GM12891 (cell line): ENCODE measurements around the gene CEP63.

Source experiments
- DNase-seq: peaks from one replicate; pipeline ENCODE4 v3.0.0; 2011; ENCODE audit warnings: low spot score; ENCODE audit not compliant: insufficient read length
- FAIRE-seq: peaks from 2 replicates; lab custom pipeline; 2011; peaks lifted over from hg19 to GRCh38; lab: Jason Lieb, UNC
- PAX5 ChIP-seq: IDR thresholded peaks from 2 replicates; pipeline ENCODE4 v1.6.1; 2011; ENCODE audit warnings: low read length, moderate library complexity, mild to moderate bottlenecking; ENCODE audit not compliant: insufficient read depth, severe bottlenecking
- POLR2A ChIP-seq: IDR thresholded peaks from 2 replicates; pipeline ENCODE4 v1.6.1; 2011; ENCODE audit warnings: low read depth, low read length, control low read depth
- POLR2AphosphoS5 ChIP-seq: IDR thresholded peaks from 2 replicates; pipeline ENCODE4 v1.6.1; 2011; ENCODE audit warnings: low read depth, low read length, control low read depth
- POU2F2 ChIP-seq: IDR thresholded peaks from 2 replicates; pipeline ENCODE4 v1.6.1; 2011; ENCODE audit warnings: low read depth, mild to moderate bottlenecking, control low read depth, low read length, moderate library complexity
- SPI1 ChIP-seq: IDR thresholded peaks from 2 replicates; pipeline ENCODE4 v1.6.1; 2011; ENCODE audit warnings: low read depth, low read length, control low read depth
- TAF1 ChIP-seq: IDR thresholded peaks from 2 replicates; pipeline ENCODE4 v1.6.1; 2011; ENCODE audit warnings: low read depth, low read length, control low read depth

The CEP63 gene

GRCh38 chr3:134464064-134464688, 21.7 kb upstream of the CEP63 start:
- TF ChIP-seq POLR2A (no peak), PAX5 (no peak), TAF1 (no peak), POU2F2 (no peak), POLR2AphosphoS5 (no peak), SPI1 (no peak)
- FAIRE-seq (no peak), DNase-seq (no peak)

DNA sequence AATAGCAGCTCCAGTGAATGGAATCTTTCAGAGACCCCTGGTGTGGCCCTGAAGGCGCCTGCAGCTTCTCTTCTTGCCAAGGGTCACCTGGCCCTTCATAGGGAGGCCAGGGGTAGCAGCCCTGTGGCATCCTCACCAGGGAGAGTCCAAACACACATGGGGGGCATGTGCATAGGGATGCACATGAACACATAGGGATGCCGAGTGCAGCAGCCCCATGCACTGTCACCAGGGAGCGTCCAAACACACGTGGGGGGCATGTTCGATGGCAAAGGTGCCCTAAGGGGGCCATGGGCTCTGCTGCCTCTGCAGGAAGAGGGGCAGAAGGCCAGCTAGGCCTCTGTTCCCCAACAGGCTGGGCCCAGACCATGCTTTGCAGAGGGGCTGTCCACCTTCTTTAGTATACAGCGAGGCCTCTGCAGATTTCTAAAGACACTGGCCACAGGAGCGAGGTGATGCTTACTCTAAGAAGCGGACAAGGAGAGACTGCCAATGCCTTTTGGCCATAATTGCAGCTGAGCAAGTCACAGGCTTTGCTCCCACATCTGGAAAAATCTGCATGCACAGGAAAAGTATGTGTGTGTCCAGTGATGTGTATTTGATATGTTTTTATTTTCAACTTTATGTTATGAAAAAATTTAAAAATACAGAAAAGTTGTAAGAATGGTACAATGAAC, 21.0 kb upstream of the CEP63 start:
- no peak for FAIRE-seq
- no peak for DNase-seq
- TF ChIP-seq POLR2A (no peak), TAF1 (no peak), PAX5 (no peak), POLR2AphosphoS5 (no peak), POU2F2 (no peak), SPI1 (no peak)

- DNase-seq (no peak), FAIRE-seq (no peak)
- TF ChIP-seq POLR2AphosphoS5: no peak
- no peak for TF ChIP-seq SPI1
- no peak for TF ChIP-seq POLR2A
- no peak for TF ChIP-seq POU2F2
These were observed 19.5 kb upstream of the CEP63 start for GRCh38 chr3:134466331-134466730.

GRCh38 chr3:134468519-134468918, 17.3 kb upstream of the CEP63 start:
- TF ChIP-seq POLR2A: no peak
- TF ChIP-seq SPI1: no peak
- FAIRE-seq (no peak), DNase-seq (no peak)

- FAIRE-seq: no peak
- TF ChIP-seq POLR2A (no peak), POU2F2 (no peak)
- DNase-seq: no peak
These were observed 14.2 kb upstream of the CEP63 start for GRCh38 chr3:134471521-134472193.

DNA sequence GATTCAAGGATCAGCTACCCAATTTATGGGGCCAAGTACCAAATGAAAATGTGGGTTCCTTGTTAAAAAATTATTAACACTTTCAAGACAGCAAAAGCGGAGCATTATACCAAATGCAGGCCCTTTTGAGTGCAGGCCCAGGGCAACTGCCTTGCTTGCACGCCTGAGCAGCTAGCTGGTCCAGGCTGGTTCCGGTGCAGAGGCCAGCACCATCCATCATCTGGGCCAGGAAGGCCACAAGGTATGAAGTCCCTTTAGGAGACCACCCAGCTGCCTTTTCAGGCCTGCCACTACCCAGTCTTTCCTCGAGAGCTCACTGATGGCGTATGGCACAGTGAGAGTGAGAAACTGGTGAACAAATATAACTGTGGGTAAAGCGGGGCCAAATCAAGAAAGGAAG, 13.0 kb upstream of the CEP63 start:
- DNase-seq (no peak), FAIRE-seq (no peak)
- TF ChIP-seq SPI1: no peak
- no peak for TF ChIP-seq PAX5
- TF ChIP-seq POLR2AphosphoS5: no peak
- TF ChIP-seq TAF1: no peak
- TF ChIP-seq POLR2A: no peak
- no peak for TF ChIP-seq POU2F2

GRCh38 chr3:134473868-134474546, 11.8 kb upstream of the CEP63 start:
- TF ChIP-seq TAF1 (no peak), POLR2AphosphoS5 (no peak), POU2F2 (no peak), PAX5 (no peak), POLR2A (no peak), SPI1 (no peak)
- peak; percentile 85 for FAIRE-seq
- DNase-seq: peak; percentile 18

DNA sequence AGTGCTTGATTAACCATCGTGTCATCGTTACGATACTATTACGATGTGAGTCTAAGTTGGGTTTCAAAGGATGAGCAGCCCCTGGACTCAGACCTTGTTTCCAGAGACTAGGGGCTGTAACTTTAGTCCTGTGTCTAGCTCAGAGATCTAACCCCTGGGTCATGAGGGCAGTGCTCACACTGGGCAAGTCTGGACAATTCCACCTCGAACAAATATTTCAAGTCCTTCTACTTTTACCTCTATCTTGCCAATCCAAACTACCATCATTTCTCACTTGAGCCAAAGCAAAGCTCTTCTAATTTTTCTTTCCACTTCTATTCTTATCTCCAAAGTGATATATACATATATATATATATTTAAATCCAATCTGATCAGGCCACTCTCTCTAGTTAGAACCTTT, 10.9 kb upstream of the CEP63 start:
- FAIRE-seq (no peak), DNase-seq (no peak)
- TF ChIP-seq POU2F2 (no peak), TAF1 (no peak), PAX5 (no peak), POLR2A (no peak), POLR2AphosphoS5 (no peak), SPI1 (no peak)

GRCh38 chr3:134476306-134476705, 9.6 kb upstream of the CEP63 start:
- no peak for TF ChIP-seq SPI1
- no peak for TF ChIP-seq TAF1
- DNase-seq (no peak), FAIRE-seq (no peak)

DNA sequence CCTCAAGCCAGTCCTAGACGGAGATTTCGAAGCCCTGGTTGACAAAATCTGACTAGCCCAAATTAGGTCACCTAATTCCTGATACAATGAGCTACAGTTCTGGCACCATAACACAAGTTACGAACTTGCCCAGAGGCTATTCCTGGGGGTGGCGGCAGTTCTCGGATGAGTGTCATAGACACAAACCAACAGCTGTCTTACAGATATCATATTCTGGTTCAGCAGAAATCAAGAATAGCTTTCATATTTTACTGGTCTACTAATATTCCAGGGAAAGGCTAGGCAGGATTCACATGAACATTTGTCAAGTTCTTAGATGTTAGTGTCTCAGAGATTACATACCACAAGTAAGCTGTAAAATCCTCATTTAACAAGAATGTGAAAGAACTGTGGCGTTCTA, 8.9 kb upstream of the CEP63 start:
- FAIRE-seq: no peak
- no peak for DNase-seq

More for the DNA sequence above, 8.9 kb upstream of the CEP63 start:
- TF ChIP-seq POLR2A: no peak
- no peak for TF ChIP-seq POLR2AphosphoS5
- TF ChIP-seq SPI1: no peak
- no peak for TF ChIP-seq POU2F2
- TF ChIP-seq TAF1: no peak
